ENCODE measurements around the gene ADGRV1. TPM values are rescaled to one million over a fixed set of nuclear protein-coding genes. Genes with fewer than 3 reads are reported as not detected.

The ADGRV1 gene
- total RNA-seq, 1 experiment from 2014 or later = 64.8 TPM

DNA sequence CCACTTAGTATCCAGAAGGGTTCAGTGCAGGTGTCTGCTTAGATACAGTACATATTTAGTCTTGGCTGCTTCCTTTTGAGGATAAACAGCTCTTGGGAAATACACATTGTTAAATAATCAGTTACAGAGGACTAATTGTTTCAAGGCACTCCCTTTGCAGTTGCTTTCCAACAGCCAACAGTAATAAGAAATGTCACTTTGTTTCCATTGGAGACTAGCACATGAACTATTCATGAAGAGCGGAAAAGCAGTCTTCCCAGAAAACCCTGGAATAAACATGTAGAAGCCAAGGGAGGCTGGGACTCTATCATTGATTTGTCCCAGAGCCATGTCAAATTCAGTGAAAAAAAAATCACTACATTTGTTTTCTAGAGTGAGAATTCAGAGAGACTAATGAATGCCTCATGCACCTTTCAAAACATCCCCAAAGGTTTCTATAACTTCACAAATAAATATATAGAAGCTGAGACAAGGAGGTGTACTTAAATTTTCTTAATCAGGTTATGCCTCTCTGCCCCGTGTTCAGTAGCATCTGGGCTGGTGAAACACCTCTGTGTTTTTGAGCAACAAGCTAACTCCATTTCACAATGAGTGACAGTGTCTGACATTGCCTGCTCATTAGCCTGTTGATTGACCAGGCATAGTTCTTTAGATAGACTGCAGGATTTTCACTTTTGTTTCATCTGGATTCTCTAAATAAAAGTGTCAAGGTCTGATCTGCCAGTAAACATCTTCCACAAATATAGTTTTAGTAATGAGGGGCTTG is 553.1 kb downstream of the ADGRV1 start:
- H2BK120ac ChIP-seq (ENCODE audit: low read depth, low read length, poor library complexity, severe bottlenecking) = no peak overlapping the region
- H3K27ac Mint-ChIP-seq = peak overlapping the region in 1 of 3 experiments; percentile 13; a peak in 1 of 7 replicates
- H3K79me1 ChIP-seq (ENCODE audit: insufficient read depth, low read depth, low read length, poor library complexity, severe bottlenecking) = no peaks in the 10 kb centered on the region
- H3K79me2 ChIP-seq (ENCODE audit: insufficient read depth, low read length) = no peaks in the 10 kb centered on the region
- no peaks in the 10 kb centered on the region for H3K27me3 ChIP-seq (ENCODE audit: insufficient read depth, low read length)
- no peak overlapping the region for H4K5ac ChIP-seq (ENCODE audit: insufficient read length, low read depth, low read length)
- H3K27me3 Mint-ChIP-seq (ENCODE audit: low read depth) = no peaks in the 10 kb centered on the region
- H3K27ac ChIP-seq (ENCODE audit: insufficient read length, low read depth, low read length) = no peak overlapping the region
- 0 out of 2 replicates have a peak, but pooled peaks cover 3% of the 10 kb centered on the region for H3K4me1 ChIP-seq (ENCODE audit: insufficient read depth, low read length)
- H3K9ac ChIP-seq (ENCODE audit: extremely low read depth, insufficient read length, low read length) = no peak overlapping the region
- no CpG with 5 or more reads among the region's 2 CpGs for WGBS (ENCODE audit: extremely low coverage, insufficient read length, low lambda C conversion rate)
- H3K14ac ChIP-seq (ENCODE audit: insufficient read depth, low read length) = no peak overlapping the region
- H3K9me3 Mint-ChIP-seq = no peaks in the 10 kb centered on the region
- peaks cover 8% of the 10 kb centered on the region in 2 experiments for H3K4me1 Mint-ChIP-seq
- H4K91ac ChIP-seq (ENCODE audit: insufficient read length, low read depth, low read length) = no peak overlapping the region
- peaks cover 0 to 2% (median 0%) of the 10 kb centered on the region in 3 experiments; a peak in 3 of 7 replicates for H3K36me3 Mint-ChIP-seq (ENCODE audit: insufficient read depth in 1 of 3, low read depth in 3 of 3)
- H2BK12ac ChIP-seq (ENCODE audit: insufficient read length, low read depth, low read length) = no peak overlapping the region
- H2AFZ ChIP-seq (ENCODE audit: low read length) = no peak overlapping the region
- no peak overlapping the region for H4K8ac ChIP-seq (replicated peaks; ENCODE audit: insufficient read length, low read depth, low read length)
- no peak for DNase-seq
- no peak overlapping the region for H2BK5ac ChIP-seq (ENCODE audit: insufficient read length, low read length)
- no peak overlapping the region for H2BK20ac ChIP-seq (ENCODE audit: low read depth, low read length, poor library complexity, severe bottlenecking)
- H3K9me3 ChIP-seq (ENCODE audit: control insufficient read depth, low read depth, low read length) = no peaks in the 10 kb centered on the region
- no peaks in the 10 kb centered on the region for H3K23me2 ChIP-seq (ENCODE audit: insufficient read length, low read depth, low read length, poor library complexity, severe bottlenecking)
- no peak overlapping the region for H3K4me3 Mint-ChIP-seq
- H3K4me2 ChIP-seq (ENCODE audit: insufficient read depth, insufficient read length, low read length) = no peak overlapping the region
- H3K18ac ChIP-seq (ENCODE audit: insufficient read length, low read depth, low read length) = no peak overlapping the region
- no peaks in the 10 kb centered on the region for H4K20me1 ChIP-seq (ENCODE audit: control insufficient read depth, insufficient read depth, insufficient read length)
- no peak overlapping the region for H3K4ac ChIP-seq (ENCODE audit: low read depth, low read length)
- H2AK5ac ChIP-seq (ENCODE audit: insufficient read length, low read length) = no peak overlapping the region
- TF ChIP-seq, protein P1, sequence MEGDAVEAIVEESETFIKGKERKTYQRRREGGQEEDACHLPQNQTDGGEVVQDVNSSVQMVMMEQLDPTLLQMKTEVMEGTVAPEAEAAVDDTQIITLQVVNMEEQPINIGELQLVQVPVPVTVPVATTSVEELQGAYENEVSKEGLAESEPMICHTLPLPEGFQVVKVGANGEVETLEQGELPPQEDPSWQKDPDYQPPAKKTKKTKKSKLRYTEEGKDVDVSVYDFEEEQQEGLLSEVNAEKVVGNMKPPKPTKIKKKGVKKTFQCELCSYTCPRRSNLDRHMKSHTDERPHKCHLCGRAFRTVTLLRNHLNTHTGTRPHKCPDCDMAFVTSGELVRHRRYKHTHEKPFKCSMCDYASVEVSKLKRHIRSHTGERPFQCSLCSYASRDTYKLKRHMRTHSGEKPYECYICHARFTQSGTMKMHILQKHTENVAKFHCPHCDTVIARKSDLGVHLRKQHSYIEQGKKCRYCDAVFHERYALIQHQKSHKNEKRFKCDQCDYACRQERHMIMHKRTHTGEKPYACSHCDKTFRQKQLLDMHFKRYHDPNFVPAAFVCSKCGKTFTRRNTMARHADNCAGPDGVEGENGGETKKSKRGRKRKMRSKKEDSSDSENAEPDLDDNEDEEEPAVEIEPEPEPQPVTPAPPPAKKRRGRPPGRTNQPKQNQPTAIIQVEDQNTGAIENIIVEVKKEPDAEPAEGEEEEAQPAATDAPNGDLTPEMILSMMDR (conservative IDR thresholded peaks at IDR 0.05) = no peak
- H3K23ac ChIP-seq (ENCODE audit: insufficient read length, low read depth, low read length) = no peak overlapping the region
- no peak overlapping the region for H2BK15ac ChIP-seq (ENCODE audit: low read depth, low read length)
- no peak overlapping the region for H3T11ph ChIP-seq (ENCODE audit: low read length)
- no peak overlapping the region for H3K56ac ChIP-seq (ENCODE audit: insufficient read length, low read depth, low read length)

Measured in H9 (cell line).